GM18951 (cell line): ENCODE data around the gene PYCARD.
"Not testable (repeated sequence)": the region's sequence is repeated elsewhere in the genome, so short reads cannot be mapped to it uniquely, and the experiment has no call there.

Experiments used
- POLR2A ChIP-seq: IDR thresholded peaks from 4 replicates; pipeline ENCODE4 v1.6.1; 2011; ENCODE audit warnings: mild to moderate bottlenecking; ENCODE audit not compliant: insufficient read length, insufficient read depth; ENCODE audit errors: extremely low read depth
- in situ Hi-C: fragments of 300-500 bp; cut with MboI; formaldehyde crosslinking; loops from one replicate; pipeline ENCODE4 v1.12.0; 2022; ENCODE audit warnings: low sequenced_read_pairs, mixed read lengths, inconsistent platforms; ENCODE audit not compliant: unreplicated experiment

PYCARD gene

GRCh38 chr16:31202414-31203375 is at the start of gene PYCARD:
Gene PYCARD, minus strand, starts transcription at chr16:31202760. Its CDS starts 70 bp downstream, at chr16:31202690.
- peak; percentile 58 for TF ChIP-seq POLR2A
- in situ Hi-C loops, result no loop called here

GRCh38 chr16:31251435-31251834 is 48.9 kb upstream of the PYCARD start:
- no peak for TF ChIP-seq POLR2A
- in situ Hi-C loops, result no loop called here

GRCh38 chr16:31250782-31251384 is 48.3 kb upstream of the PYCARD start:
- in situ Hi-C loops, result no loop called here
- TF ChIP-seq POLR2A, result no peak

- in situ Hi-C loops, result no loop called here
- TF ChIP-seq POLR2A, result no peak
These were observed 45.8 kb upstream of the PYCARD start for GRCh38 chr16:31248344-31248743.

- no peak for TF ChIP-seq POLR2A
- in situ Hi-C loops, result no loop called here
These were observed 43.7 kb upstream of the PYCARD start for GRCh38 chr16:31246296-31246695.

GRCh38 chr16:31245598-31245997 is 43.0 kb upstream of the PYCARD start:
- in situ Hi-C loops, result not testable (repeated sequence)

- TF ChIP-seq POLR2A, result no peak
- in situ Hi-C loops, result no loop called here
These were observed 41.4 kb upstream of the PYCARD start for GRCh38 chr16:31243734-31244670.

GRCh38 chr16:31242206-31242605 is 39.6 kb upstream of the PYCARD start:
- in situ Hi-C loops, result no loop called here
- TF ChIP-seq POLR2A, result no peak

- in situ Hi-C loops, result no loop called here
- TF ChIP-seq POLR2A, result no peak
These were observed 35.5 kb upstream of the PYCARD start for GRCh38 chr16:31238041-31238440.

- no peak for TF ChIP-seq POLR2A
- in situ Hi-C loops, result no loop called here
These were observed 26.9 kb upstream of the PYCARD start for GRCh38 chr16:31229501-31229900.

- in situ Hi-C loops, result no loop called here
- TF ChIP-seq POLR2A, result no peak
These were observed 25.6 kb upstream of the PYCARD start for GRCh38 chr16:31228206-31228605.

- no peak for TF ChIP-seq POLR2A
- in situ Hi-C loops, result no loop called here
These were observed 22.6 kb upstream of the PYCARD start for GRCh38 chr16:31225193-31225592.

- TF ChIP-seq POLR2A, result no peak
- in situ Hi-C loops, result no loop called here
These were observed 21.8 kb upstream of the PYCARD start for GRCh38 chr16:31224092-31224955.
